DMS79 (cell line): Measurements from ENCODE around the gene PPP1R3D.
"Not testable (repeated sequence)": the region's sequence is repeated elsewhere in the genome, so short reads cannot be mapped to it uniquely, and the experiment has no call there.

ENCODE experiments used
- DNase-seq: peaks from one replicate; lab custom pipeline; 2025; lab: John Stamatoyannopoulos, UW

The PPP1R3D gene

DNA sequence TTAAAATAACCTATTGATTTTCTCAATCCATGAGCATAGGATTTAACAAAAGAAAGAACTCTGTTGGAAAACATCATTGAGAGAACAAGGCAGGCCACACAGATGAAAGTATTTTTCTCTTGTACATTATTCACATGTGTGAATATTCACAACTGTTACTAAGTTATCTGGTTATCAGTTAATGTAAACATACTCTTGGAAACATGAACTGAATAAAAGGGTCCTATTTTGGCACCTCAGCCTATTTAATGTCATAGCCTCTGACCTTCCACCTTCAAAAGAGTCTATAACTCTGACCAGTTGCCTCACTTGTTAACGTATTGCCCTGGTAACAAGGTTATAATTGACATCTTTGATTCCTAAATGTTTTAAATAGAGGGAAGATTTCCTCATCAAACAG lies 14.7 kb downstream of the PPP1R3D start:
- DNase-seq = no peak

DNA sequence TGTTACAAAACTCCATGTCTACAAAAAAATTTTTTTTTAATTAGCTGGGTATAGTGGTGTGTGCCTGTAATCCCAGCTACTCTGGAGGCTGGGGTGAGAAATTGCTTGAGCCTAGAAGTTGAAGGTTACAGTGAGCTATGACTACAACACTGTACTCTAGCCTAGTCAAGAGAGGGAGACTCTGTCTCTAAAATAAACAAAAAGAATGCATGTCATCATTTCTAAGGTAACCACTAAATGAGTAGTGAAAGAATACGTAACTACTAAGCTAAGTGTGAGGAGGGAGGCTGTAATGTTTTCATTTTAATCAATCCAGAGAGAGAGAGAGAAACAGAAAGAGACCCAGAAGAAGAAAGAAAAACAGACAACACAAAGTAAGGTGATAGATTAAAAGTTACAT lies 16.6 kb downstream of the PPP1R3D start:
- no peak for DNase-seq

DNA sequence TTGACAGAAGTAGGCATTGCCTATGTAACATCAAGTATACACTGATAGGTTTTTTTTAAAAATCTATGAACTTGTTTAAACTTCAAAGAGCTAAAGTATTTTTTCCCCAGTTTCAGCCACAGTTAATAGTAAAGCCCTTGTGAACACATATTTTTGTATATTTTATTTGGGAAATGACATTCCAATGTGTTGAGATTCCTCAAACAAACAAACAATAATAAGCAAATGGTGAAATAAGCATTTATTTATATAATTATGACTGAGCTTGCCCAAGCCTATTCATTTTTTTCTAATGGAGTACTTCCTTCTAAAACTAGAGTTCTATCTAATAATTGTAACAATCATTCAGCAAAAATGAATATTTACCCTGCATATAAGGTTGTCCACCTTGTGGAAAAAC lies 19.2 kb downstream of the PPP1R3D start:
- DNase-seq = no peak

DNA sequence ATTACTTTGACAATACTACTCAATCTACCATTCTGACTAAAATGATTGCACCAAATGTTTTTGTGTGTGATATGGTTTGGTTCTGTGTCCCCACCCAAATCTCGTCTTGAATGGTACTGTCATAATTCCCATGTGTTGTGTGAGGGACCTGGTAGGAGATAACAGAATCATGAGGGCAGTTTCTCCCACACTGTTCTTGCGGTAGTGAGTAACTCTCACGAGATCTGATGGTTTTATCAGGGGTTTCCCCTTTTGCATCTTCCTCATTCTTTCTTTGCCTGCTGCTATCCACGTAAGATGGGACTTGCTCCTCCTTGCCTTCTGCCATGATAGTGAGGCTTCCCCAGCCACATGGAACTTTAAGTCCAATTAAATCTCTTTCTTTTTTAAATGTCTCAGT lies 27.5 kb downstream of the PPP1R3D start:
- DNase-seq = no peak

DNA sequence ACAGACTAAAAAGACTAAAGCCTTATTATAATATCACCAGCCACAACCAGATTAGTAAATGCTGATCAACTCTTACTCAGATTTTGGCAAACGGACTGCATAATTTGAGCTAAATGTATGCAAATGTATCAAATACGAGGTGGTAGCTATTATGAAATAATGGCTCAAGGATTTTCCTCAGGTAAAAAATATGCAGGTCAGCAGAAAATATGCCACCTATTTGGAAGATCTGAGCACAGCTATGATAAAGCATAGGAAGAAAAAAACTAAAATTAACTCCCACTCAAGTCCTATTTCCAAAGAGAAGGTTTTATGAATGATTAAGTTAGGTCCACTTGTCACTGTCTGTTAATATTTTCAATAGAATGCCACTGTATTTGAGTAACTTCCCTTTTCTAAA lies 29.1 kb downstream of the PPP1R3D start:
- DNase-seq = no peak

DNA sequence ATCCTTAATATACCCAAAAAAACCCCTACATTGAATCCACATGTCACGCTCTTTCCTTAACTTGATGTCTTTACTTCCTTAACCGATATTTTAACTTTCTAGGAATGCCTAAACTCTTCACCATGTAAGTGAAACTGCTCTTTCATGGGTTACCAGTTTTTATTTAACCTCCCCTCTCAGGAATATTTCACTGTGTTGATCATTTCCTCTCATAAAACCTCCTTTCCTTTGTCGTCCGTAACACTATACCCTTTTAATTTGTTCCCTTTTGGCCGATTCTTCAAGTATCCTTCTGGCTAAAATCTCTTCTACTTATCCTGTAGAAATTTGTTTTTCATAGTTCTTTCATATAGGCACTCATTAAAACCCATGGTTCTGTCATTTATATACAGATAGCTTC lies 31.2 kb downstream of the PPP1R3D start:
- no peak for DNase-seq

DNA sequence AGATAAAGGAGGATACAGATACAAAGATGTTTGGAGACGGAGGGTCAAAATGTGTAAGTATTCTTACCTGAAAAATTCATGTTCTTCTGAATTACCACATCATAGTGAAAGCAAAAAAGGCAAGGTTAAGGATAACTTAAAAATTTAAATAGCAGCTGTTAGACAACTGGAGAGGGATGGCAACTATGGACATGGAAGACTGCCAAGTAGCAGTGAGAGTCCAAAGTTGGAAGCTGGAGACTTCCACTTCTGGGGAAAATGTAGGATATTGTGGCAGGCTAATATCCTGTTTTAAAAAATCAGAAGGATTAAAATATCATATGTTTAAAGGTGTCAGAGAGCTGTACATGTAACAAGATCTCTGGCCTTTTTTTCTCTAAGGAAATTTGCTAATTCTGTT lies 36.5 kb downstream of the PPP1R3D start:
- no peak for DNase-seq

DNA sequence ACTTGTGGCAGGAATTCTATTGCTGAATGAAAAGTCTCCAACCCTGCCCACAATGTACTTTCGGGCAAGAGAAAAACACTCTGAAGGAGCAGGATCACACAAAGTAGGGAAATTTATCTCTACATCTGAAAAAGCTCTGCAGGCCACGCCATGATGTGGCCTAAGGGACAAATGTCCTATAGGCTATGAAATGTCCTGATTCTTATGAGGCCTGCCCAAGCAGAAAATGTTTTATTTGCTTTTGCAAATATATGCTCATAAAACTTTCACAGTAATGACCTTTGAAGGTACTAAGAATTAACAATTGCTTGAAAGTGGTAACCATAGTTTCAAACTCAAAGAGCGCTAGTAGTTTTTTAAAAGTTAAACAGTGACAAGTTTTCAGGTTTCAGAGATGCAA lies 37.6 kb downstream of the PPP1R3D start:
- no peak for DNase-seq

DNA sequence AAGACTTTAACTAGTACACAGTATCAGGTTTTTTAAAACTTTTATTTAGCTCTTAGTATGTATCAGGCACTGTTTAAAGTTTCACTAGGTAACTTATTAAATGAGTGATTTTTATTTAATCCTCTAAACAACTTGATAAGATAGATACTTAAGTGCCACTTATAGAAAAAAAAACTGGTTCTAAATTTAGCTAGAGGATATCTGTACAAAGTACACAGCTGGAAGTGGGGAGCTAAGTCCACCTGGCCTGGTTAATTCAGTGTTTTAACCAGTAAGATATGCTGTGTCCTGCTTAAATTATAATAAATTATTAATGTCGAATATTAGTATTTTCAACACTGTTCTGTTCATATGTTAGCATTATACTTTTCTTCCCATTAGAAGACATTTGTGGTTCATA lies 44.2 kb downstream of the PPP1R3D start:
- DNase-seq = no peak

DNA sequence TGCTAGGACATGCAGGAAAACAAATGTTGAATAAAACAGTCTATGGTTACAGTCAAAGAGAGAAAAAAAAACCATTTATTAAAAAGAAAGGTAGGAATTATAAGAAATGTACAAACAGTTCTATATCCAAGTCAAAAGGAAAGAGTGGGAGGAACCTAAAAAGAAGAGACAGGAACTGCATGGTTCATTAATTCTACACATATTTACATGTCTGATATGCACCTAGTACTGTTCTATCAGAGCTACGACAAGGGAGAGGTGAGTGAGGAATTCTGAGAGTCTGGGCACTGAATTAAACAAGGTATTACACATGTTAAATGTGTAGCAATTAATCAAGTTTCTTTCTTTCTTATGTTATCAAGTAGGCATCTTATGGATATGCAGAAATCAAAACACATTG lies 48.5 kb downstream of the PPP1R3D start:
- DNase-seq = no peak

DNA sequence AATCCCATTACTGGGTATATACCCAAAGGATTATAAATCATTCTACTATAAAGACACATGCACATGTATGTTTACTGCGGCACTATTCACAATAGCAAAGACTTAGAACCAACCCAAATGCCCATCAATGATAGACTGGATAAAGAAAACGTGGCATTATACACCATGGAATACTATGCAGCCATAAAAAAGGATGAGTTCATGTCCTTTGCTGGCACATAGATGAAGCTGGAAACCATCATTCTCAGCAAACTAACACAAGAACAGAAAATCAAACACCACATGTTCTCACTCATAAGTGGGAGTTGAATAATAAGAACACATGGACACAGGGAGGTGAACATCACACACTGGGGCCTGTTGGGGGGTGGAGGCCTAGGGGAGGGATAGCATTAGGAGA lies 50.1 kb downstream of the PPP1R3D start:
- not testable (repeated sequence) for DNase-seq

DNA sequence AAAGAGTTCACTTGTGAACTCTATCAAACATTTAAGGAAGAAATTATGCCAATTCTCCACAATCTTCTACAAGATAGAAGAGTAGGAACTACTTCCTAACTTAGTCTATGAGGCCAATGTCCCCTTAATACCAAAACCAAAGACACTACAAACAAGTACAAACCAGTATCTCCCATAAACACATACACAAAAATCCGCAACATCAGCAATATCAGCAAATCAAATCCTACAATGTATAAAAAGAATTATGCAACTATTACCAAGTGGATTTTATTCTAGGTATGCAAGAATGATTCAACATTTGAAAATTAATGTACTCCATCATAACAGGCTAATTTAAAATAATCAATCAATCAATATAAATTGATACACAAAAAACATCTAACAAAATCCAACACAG lies 52.1 kb downstream of the PPP1R3D start:
- no peak for DNase-seq
